Activated CD8-positive, alpha-beta memory T cell treated with anti-CD3 and anti-CD28 coated beads, Interleukin-2, amount 50 U/mL, for 24 hours (primary cell): Measurements from ENCODE around the gene WBP1.
"Not testable (repeated sequence)": the region's sequence is repeated elsewhere in the genome, so short reads cannot be mapped to it uniquely, and the experiment has no call there.

ENCODE experiments used
- DNase-seq: peaks from one replicate; pipeline ENCODE4 v3.0.0-alpha.2; 2020; ENCODE audit errors: extremely low read depth

WBP1 gene

DNA sequence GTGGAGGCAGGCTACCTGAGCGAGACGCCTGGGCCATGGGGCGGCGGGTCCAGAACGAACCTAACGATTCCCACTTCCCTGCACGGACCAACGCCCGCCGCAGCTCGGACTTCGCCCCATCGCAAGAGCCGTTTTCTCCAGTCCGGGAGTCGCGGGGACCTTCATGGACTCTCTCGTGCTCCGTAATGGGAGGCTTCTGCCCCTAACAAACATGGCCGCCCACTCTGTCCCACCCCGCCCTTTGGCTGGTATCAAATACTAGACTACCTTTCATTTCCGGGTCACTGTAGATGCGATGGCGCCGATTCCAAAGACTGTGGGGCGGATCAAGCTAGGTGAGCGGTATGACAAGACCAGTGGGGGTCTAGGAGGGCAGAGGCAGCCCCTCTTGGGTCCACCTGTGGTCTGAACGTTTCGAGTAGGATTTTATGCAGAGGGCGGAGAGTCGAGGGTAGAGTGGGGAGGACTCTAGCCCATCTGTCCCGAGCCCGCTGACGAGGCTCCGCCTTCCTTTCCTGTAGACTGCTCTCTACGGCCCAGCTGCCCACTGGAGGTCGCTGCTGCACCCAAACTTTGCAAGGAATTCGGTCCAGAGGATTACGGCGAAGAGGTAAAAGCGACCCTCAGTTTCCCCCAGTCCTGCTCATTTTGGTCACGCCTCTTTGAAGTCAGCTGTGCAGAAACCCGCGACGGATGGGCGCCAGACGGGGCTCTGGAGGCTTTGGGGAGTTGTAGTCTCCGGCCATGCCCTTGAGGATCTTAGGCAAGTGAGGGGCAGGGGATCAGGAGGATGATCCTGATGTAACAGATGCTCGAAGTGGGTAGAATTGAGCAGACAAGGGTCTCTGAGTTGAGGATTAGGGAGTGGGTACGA, 24.8 kb downstream of the WBP1 start, which contains the start of the genes CCDC142 and TTC31:
CCDC142 (minus strand) TSS at position 198 of the 874 bp plus-strand sequence; CDS start at position 37, 161 bp downstream.
TTC31 (plus strand) TSS at position 281 of the 874 bp plus-strand sequence; CDS start at position 296, 15 bp downstream.
- DNase-seq, result peak; percentile 85

DNA sequence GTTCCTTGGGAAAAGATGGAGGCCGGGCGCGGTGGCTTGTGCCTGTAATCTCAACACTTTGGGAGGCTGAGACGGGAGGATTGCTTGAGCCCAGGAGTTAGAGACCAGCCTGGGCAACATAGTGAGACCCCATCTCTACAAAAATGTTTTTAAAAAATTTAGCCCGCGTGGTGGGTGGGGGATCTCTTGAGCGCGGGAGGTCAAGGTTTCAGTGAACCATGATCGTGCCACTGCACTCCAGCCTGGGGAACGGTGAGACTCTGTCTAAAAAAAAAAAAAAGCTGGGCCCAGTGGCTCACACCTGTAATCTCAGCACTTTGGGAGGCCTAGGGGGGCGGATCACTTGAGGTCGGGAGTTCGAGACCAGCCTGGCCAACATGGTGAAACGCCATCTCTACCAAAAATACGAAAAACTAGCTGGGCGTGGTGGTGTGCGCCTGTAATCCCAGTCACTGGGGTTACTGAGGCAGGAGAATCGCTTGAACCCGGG, 25.5 kb downstream of the WBP1 start:
- not testable (repeated sequence) for DNase-seq

- DNase-seq, result no peak
Measured at GRCh38 chr2:74486141-74486540, 27.9 kb downstream of the WBP1 start.

- DNase-seq, result no peak
Measured at GRCh38 chr2:74488643-74489481, 30.6 kb downstream of the WBP1 start.

DNA sequence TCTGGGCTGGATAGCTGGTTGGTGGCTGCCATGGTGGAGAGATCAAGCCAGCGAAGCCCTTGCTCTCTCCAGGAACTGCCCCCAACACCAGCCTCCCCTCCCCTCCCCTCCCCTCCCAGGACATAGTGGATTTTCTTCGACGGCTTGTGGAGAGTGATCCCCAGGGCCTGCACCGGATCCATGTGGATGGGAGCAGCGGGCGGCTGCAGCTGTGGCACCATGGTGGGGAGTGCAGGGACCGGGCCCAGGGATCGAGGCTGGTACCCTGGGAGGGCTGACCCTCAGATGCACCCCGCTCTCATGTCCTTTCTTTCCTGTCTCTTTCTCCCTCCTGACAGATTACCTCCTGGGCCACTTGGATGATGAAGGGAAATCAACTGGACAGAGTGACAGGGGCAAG, 31.7 kb downstream of the WBP1 start:
- DNase-seq, result no peak

GRCh38 chr2:74491648-74492544, 33.7 kb downstream of the WBP1 start:
- DNase-seq, result no peak

- DNase-seq, result no peak
Measured at GRCh38 chr2:74493546-74493945, 35.3 kb downstream of the WBP1 start.

DNA sequence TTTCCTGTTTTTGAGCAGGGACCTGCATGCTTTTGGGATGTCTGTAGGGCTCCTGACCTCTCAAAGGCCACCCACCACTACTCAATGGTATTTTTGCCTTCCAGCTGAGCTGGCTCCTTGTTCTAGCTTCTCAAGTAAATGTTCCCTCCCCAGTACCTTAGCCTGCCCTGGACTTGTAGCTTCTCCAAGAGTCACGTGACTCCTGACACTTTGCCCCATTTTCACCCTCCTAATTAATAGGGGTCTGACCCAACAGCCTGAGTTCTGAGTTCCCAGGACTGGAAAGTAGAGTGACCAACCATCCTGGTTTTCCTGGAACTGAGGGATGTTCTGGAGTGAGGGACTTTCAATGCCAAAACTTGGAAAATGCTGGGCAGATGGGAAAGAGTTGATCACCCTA, 37.2 kb downstream of the WBP1 start:
- DNase-seq, result no peak

DNA sequence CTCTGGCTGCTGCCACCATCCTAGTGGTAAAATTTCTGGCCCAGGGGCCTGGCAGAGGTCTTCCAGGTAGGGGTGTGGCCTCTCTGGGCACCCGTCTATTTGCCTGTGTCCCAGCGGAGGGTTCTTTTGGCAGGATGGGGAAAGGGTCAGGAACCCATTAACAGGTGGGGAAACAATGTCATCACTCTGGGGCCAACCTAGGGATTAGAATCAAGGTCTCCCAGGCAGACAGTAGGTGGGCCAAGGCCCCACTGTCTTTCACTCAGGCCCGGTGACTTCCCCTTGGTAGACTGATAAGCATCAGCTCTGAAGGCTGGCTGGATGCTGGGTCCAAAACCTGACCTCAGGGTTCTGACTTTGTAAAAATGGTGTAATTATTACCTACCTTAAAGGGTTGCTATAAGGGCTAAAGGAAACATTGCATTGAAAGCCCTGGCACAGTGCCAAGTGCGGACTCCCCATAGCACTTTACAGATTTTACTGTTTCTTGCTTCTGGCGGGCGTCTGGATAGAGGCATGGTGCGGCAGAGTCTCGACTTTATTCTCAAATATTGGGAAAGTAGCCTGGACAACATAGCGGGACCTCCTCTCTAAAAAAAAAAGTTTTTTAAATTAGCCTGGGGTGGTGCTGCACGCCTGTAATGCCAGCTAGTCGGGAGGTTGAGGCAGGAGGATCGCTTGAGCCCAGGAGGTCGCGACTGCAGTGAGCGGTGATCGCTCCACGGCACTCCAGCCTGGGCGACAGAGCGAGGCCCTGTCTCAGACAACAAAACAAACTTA, 38.9 kb downstream of the WBP1 start:
- no peak for DNase-seq

GRCh38 chr2:74497777-74498499, 39.7 kb downstream of the WBP1 start:
- no peak for DNase-seq

GRCh38 chr2:74498500-74499266, 40.4 kb downstream of the WBP1 start:
- no peak for DNase-seq

- no peak for DNase-seq
Measured at GRCh38 chr2:74499267-74499939, 41.2 kb downstream of the WBP1 start, which contains the start of gene LBX2. Gene LBX2 (minus strand): TSS chr2:74499603. CDS start chr2:74499537, 66 bp downstream.

DNA sequence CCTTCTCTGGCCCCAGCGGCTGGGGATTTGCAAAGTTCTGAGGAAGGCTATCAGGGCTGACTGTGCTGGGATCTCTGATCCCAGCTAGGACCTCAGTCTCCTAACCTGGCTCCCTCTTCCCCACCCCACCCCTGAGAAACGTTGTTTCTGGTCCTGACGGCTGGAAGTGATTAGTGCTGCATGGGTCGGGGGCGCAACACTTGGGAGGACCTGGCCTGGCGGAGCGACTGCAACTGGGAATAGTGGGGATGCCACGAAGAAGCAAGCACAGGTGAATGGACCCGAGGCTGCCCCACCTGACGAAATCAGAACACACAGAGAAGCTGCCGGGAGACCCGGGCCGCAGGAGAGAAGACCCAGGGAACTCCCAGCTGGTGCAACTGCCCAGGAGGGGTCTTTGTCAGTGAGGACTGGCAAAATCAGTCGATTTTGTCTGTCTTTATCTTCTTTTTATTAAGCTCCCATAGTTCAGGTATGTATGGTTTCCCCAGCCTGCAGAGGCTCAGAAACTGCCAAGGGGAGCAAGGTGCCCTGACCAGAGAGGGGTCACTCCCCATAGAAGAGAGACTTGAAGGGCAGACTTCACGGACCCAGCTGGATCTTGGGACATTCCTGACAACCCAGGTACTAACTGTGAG, 41.8 kb downstream of the WBP1 start:
- DNase-seq, result no peak

DNA sequence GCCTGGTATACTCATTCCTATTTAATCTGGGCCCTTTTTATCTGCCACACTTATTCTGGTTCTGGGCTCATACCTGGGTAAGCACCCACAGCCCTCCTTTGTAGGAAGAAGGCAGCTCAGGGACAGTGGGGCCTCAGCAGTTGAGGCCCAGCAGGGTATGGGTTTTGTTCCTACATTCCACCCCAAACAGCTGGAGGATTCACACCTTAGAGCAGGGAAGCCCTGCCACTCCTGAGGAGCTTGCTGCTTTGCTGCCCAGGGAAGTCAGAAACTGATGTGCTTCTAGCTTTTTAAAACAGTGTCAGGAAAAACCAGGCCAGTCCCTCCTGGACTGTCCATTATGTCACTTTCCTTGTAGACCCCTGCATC, 42.3 kb downstream of the WBP1 start:
- DNase-seq, result no peak

DNA sequence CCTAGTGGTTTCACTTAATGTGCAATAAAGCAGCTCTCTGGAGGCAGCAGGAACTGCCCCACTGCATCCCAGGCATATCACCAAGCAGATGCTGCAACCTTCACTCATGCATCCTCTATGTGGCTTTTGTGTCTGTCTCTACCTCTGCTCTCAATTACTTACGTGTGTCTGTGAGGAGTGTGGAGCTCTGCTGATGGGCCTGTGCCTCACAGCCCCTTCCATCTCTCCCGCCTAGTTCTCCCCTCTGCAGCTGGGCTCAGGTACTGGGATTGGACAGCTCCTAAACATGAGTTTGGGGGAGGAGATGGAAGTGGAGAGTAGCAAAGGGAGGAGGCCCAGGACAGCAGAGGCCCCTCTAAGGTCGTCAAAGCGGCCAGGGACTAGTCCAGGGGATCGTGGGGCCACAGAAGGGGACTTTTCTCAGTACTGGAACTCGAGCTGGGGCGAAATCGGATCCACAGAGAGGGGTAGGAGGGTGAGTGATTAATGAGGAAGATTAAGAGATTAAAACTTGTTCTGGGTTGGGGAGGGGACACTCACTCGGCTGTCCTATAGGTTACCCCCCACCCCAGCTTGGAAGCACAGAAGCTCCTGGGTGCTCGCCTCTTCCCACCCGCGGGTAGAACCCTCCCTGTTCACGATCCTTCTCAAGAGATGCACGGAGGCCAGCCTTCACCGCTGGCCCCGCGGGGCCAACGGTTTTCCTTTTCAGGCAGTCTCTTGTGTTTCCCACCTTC, 43.3 kb downstream of the WBP1 start:
- DNase-seq, result no peak

GRCh38 chr2:74502147-74502719, 44.0 kb downstream of the WBP1 start:
- no peak for DNase-seq
